Sigmoid colon (tissue), 4 donors: ENCODE data around the gene CLPTM1.

Source experiments
- CTCF ChIP-seq, 4 experiments: fragments of 450-650 bp in 3 of 4; fragments of 200-600 bp in 1 of 4; IDR thresholded peaks; one replicate each; pipeline ENCODE4 v1.5.1; 2016 to 2019; ENCODE audit warnings: antibody characterized with exemption in 4 of 4, mild to moderate bottlenecking in 3 of 4, moderate library complexity in 2 of 4
- EP300 ChIP-seq, 4 donors: sonication (generic); formaldehyde crosslinking; IDR thresholded peaks; one replicate each; pipeline ENCODE4 v1.6.1; 2017; ENCODE audit warnings: antibody characterized with exemption in 4 of 4
- POLR2A ChIP-seq, 2 donors: fragments of 450-650 bp; IDR thresholded peaks; one replicate each; pipeline ENCODE4 v1.6.1; 2016; ENCODE audit warnings: antibody characterized with exemption in 2 of 2, mild to moderate bottlenecking in 2 of 2, moderate library complexity in 2 of 2
- POLR2AphosphoS5 ChIP-seq, 4 donors: sonication (generic); formaldehyde crosslinking; IDR thresholded peaks; one replicate each; pipeline ENCODE4 v1.6.1; 2017; ENCODE audit warnings: antibody characterized with exemption in 4 of 4

GRCh38 chr19:44957526-44957925 is 2.3 kb downstream of the CLPTM1 start:
- TF ChIP-seq CTCF (IDR thresholded peaks at IDR 0.05) = no peak
- no peak for TF ChIP-seq POLR2A (IDR thresholded peaks at IDR 0.05)
- no peak for TF ChIP-seq EP300 (IDR thresholded peaks at IDR 0.05)
- no peak for TF ChIP-seq POLR2AphosphoS5 (IDR thresholded peaks at IDR 0.05)
